BE2C (cell line): ENCODE measurements around the gene C8A.

Experiments used
- DNase-seq: peaks from one replicate; pipeline ENCODE4 v3.0.0-alpha.2; 2020
- H3K27me3 ChIP-seq: fragments of 250-450 bp; sonication (Bioruptor Pico); 2 replicates; pipeline ENCODE4 v1.5.1; 2020; ENCODE audit warnings: mild to moderate bottlenecking
- H3K36me3 ChIP-seq: fragments of 250-450 bp; sonication (Bioruptor Pico); 2 replicates; pipeline ENCODE4 v1.5.1; 2020; ENCODE audit warnings: mild to moderate bottlenecking
- H3K4me1 ChIP-seq: fragments of 250-450 bp; sonication (Bioruptor Pico); 2 replicates; pipeline ENCODE4 v1.5.1; 2020
- H3K4me3 ChIP-seq: 2 replicates; pipeline ENCODE4 v1.5.1; 2011; ENCODE audit warnings: low read depth, low read length
- H3K9me3 ChIP-seq: fragments of 250-450 bp; sonication (Bioruptor Pico); 2 replicates; pipeline ENCODE4 v1.5.1; 2020
- CTCF ChIP-seq: IDR thresholded peaks from 2 replicates; pipeline ENCODE4 v1.5.1; 2012; ENCODE audit warnings: mild to moderate bottlenecking, low read depth, low read length

The C8A gene

DNA sequence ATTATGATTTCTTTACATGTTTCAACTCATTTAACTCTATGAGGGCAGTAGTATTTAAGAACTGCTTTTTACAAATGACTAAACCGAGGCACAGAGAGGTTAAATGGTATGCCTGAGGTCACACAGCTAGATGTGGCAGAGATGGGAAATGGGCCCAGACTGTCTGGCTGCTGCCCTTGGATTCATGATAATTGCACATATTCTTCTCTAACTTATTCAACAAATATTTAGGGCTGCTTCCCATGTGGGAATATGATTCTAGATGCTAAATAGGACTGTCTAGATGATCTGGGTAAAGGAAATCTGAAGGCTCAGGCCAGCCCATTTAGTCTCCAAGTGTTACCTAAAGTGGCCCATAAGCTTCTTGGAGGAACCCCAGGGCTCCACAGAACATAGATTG lies 26.2 kb downstream of the C8A start:
- no peaks in the 10 kb centered on the region for H3K9me3 ChIP-seq
- DNase-seq = no peak
- no peaks in the 10 kb centered on the region for H3K36me3 ChIP-seq
- H3K4me1 ChIP-seq = no peaks in the 10 kb centered on the region
- no peak for TF ChIP-seq CTCF
- no peak overlapping the region for H3K4me3 ChIP-seq
- no peaks in the 10 kb centered on the region for H3K27me3 ChIP-seq

DNA sequence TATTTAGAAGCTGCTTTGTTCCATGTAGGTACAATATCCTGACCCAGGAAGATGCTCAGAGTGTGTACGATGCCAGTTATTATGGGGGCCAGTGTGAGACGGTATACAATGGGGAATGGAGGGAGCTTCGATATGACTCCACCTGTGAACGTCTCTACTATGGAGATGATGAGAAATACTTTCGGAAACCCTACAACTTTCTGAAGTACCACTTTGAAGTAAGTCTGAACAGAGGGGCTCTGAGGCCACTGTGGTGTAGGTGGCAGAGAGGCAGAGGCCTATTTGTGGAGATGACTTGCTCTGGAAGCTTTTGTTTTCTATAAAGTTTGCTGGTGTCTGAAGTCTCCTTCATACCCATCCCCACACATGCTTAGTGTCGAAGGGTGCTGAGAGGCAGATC lies 26.8 kb downstream of the C8A start:
- no peak overlapping the region for H3K4me3 ChIP-seq
- no peaks in the 10 kb centered on the region for H3K9me3 ChIP-seq
- no peaks in the 10 kb centered on the region for H3K4me1 ChIP-seq
- no peak for TF ChIP-seq CTCF
- H3K36me3 ChIP-seq = no peaks in the 10 kb centered on the region
- H3K27me3 ChIP-seq = no peaks in the 10 kb centered on the region
- no peak for DNase-seq

- TF ChIP-seq CTCF = no peak
- H3K4me3 ChIP-seq = no peak overlapping the region
- H3K27me3 ChIP-seq = no peaks in the 10 kb centered on the region
- H3K4me1 ChIP-seq = no peaks in the 10 kb centered on the region
- no peaks in the 10 kb centered on the region for H3K9me3 ChIP-seq
- H3K36me3 ChIP-seq = no peaks in the 10 kb centered on the region
- DNase-seq = no peak
Measured at GRCh38 chr1:56890229-56890628, 35.6 kb downstream of the C8A start.

- H3K4me1 ChIP-seq = no peaks in the 10 kb centered on the region
- no peak for DNase-seq
- H3K9me3 ChIP-seq = no peaks in the 10 kb centered on the region
Measured at GRCh38 chr1:56894014-56894413, 39.4 kb downstream of the C8A start.

DNA sequence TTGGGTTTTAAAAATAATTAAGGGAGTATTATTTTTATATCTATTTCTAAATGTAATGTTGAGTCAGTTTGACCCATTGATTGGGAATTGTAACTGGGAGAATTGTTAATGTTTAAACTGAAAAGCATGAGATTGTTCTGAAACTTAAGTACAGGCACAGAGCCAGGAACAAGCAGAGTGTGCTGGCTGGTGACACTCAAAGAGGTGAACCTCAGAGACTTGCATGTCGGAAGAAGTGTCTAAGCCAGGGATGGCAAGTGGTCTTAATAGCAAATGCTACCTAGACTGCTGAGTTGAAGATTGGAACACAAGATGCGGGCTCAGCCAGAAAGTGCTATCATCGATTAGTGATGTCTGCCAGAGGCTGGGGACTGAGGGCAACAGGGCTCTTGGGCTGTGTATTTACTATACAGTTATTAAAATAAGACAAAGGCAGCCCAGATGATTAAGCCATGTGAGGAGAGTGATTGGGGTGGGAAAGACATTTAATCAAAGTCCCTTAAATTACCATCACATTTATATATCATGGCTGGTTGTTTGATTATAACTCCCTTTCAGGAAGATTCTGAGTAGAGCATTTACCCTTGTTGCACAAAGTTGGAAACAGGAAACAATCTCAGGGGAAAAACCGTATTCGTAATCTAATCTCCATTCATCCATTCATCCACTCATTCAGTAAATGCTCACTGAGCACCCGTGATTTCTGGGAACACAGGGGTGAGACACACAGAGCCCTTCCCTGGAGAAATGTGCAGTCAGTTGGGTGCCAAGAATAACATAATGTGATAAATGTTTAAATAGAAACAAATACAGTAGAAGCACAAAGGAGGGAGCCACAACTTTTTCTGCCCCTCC lies 42.8 kb downstream of the C8A start:
- no peak overlapping the region for H3K4me3 ChIP-seq
- no peaks in the 10 kb centered on the region for H3K27me3 ChIP-seq
- H3K36me3 ChIP-seq = no peaks in the 10 kb centered on the region
- TF ChIP-seq CTCF = no peak
- H3K9me3 ChIP-seq = no peaks in the 10 kb centered on the region
- no peak for DNase-seq
- H3K4me1 ChIP-seq = no peaks in the 10 kb centered on the region

More at GRCh38 chr1:56894014-56894413, 39.4 kb downstream of the C8A start:
- TF ChIP-seq CTCF = no peak
- Histone ChIP-seq H3K4me3 (no peak overlapping the region), H3K27me3 (no peaks in the 10 kb centered on the region), H3K36me3 (no peaks in the 10 kb centered on the region)

GRCh38 chr1:56898005-56898373 lies 43.4 kb downstream of the C8A start:
- no peak for TF ChIP-seq CTCF
- H3K36me3 ChIP-seq = no peaks in the 10 kb centered on the region
- no peak for DNase-seq
- H3K9me3 ChIP-seq = no peaks in the 10 kb centered on the region
- no peaks in the 10 kb centered on the region for H3K4me1 ChIP-seq
- H3K4me3 ChIP-seq = no peak overlapping the region
- no peaks in the 10 kb centered on the region for H3K27me3 ChIP-seq
